ENCODE measurements around the gene DUXB.
A peak's percentile ranks its signal among the peaks of the same experiment; 100 is the strongest.

The DUXB gene

GRCh38 chr16:75658175-75658574 is 43.1 kb downstream of the DUXB start:
- DNase-seq, result no peak

GRCh38 chr16:75653922-75654321 is 47.3 kb downstream of the DUXB start:
- DNase-seq, result no peak

GRCh38 chr16:75648265-75649076 is 52.8 kb downstream of the DUXB start:
- DNase-seq, result peak; percentile 72 to 89 (median 79)

DNA sequence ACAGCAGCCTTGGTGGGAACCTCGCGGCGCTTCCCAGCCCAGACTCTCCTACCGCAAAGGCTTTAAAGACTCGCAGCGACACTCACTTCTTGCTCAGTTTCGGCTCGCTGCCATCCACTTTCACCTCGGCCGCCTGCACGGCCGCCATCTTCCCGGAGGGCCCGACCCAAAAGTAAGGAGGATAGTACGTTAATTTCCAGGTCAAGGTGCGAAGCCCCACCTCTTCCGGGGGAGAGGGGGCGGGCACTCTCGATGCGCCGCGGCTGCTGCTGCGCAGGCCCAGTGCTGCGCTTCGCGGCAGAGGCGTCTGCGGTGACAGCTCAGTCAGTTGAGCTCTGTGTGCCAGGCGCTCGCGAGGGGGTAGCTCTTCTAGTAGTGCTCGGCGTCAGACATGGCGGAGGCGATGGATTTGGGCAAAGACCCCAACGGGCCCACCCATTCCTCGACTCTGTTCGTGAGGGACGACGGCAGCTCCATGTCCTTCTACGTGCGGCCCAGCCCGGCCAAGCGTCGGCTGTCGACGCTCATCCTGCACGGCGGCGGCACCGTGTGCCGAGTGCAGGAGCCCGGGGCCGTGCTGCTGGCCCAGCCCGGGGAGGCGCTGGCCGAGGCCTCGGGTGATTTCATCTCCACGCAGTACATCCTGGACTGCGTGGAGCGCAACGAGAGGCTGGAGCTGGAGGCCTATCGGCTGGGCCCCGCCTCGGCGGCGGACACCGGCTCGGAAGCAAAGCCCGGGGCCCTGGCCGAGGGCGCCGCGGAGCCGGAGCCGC is 53.6 kb downstream of the DUXB start, which contains the start of the genes KARS1 and TERF2IP:
KARS1 (minus strand) TSS at position 174 of the 773 bp plus-strand sequence; CDS start at position 148, 26 bp downstream.
TERF2IP (plus strand) TSS at position 282 of the 773 bp plus-strand sequence; CDS start at position 392, 110 bp downstream.
- DNase-seq, result peak; percentile 89 to 98 (median 93)

- DNase-seq, result no peak
Observed at GRCh38 chr16:75647112-75647491, 54.2 kb downstream of the DUXB start.

- peak in 2 of 5 experiments; percentile 35 to 48 for DNase-seq
Observed at GRCh38 chr16:75644240-75645012, 56.8 kb downstream of the DUXB start.
